Islet precursor cell (in vitro differentiated cells): ENCODE results near the gene SCNN1A.

Source experiments
- DNase-seq: peaks from one replicate; pipeline ENCODE4 v3.0.0-alpha.2; 2018

SCNN1A gene

DNA sequence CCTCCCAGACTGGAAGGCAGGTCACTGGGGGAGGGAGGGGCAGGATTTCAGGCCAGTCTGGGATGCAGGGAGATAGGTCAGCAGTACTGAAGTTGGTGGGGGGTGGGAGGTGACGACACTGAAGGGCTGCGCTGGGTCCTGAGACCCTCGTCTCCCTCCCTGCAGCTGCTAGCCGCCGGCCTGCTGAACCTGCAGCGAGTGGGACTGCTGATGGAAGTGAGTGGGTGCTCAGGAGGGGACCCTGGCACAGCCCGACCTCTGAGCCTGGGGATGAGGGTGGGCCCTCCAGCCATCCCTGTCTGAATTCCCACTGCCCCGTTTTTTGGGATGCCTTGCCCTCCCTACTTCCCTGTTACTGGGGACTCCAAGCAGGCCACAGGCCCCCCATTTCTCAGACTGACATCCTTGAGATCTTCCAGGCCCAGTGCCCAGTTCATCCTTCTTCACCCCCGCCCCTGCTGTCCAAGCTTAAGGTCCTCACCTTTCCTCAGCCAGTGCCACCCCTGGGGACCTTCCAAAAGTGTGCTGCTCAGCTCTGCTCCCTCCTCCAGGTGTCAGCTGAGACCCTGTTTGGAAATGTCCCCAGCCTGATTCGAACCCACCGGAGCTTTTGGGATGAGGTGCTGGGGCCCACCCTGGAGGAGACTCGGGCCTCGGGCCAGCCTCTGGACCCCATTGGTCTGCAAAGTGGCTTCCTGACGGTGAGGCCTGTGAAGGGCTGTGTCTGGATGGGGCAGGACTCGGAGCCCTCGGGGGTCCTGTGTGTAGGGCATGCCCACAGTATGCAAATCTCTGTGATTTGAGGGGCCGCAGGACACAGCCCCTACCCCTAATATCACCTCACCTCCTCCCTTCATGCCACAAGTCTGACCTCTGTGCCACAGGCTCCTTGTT is 59.4 kb downstream of the SCNN1A start:
- no peak for DNase-seq

DNA sequence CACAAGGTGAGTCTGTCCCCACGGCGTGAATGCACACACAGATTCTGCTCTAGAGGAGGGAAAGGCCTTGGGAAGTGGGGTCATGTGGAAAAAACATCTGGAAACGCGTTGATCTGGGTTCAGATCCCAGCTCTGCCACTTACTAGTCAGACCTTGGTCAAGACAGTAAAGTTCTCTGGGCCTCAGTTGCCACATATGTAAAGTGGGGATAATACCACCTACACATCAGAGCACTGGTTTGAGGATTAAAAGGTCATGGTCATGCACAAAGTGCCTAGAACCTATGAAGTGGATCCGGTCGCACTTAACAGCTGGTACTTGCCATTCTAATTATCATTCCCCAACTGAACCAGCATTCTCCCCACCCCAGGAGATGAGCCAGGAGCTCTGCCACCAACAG is 60.2 kb downstream of the SCNN1A start:
- no peak for DNase-seq

GRCh38 chr12:6314776-6315175 is 60.6 kb downstream of the SCNN1A start:
- no peak for DNase-seq

- no peak for DNase-seq
Observed at GRCh38 chr12:6313326-6313940, 61.9 kb downstream of the SCNN1A start.

GRCh38 chr12:6312529-6313325 is 62.6 kb downstream of the SCNN1A start:
- peak; percentile 95 for DNase-seq

DNA sequence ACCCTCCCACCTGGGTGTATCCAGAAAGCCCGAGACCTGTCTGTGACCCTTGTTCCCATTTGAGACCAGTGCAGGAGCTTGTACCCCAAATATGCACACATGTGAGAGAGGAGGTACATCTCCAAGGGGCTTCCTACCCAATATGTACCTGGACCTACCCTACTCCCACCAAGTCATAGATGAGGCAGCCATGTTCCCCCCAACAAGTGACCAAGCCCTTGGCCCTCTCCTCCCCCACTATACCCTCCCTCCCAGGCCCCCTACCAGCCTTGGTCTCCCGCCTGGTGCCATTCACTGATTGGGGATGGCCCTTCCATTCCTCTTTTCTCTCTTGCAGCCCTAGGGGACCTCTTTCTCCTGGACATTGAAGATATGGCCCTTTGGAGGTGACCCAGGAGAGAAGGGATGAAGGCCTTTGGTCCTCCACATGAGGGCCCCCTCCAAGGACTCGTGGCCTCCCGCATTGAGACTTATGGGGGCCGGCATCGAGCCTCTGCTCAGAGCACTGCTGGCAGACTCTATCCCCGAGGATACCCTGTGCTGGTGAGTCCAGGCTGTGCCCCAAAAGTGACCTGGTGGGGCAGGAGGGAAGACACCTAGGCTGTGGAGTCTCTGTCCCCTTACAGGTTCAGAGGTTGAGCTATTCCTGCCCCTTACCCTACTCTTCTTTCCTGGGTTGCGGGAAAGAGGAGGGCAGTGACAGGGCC is 63.4 kb downstream of the SCNN1A start:
- no peak for DNase-seq

DNA sequence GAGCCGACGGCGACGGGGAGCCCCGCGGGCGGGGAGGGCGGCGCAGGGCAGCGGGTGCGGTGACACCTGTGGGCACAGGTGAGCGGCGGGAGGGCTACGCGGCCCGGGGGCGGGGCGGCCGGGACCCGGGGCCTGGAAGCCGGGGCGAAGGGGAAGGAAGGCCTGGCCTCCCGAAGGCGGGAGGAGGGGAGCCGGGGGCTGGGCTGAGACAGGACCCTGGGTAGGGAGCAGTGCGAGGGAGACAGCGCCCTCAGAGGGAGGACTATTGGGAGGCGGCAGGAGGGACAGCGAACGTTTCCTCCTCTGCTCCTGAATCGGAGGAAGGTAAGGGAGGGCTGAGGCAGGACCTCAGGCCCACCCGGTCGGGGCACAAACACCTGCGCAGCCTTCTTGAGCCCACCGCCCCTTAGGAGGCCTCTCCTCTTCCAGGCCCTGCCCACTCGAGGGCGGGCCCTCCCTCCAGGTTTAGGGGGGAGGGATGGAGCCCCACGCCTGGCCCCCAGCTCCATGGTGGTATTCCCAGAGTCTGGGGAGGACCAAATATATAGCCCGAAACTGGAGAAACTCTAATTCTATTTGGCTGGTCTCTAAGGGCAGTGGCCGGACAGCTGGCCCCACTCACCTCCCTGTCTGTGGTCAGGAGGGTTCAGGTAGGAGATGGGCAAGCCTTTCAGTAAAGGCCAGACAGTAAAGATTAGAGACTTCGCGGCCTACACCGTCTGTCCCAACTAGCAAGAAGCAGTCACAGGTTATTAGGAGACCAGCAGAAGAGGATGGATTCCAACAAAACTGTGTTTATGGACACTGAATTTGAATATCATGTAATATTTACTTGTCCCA is 64.4 kb downstream of the SCNN1A start:
- peak; percentile 83 for DNase-seq

GRCh38 chr12:6307529-6307928 is 67.8 kb downstream of the SCNN1A start:
- peak; percentile 62 for DNase-seq

- peak; percentile 80 for DNase-seq
Observed at GRCh38 chr12:6306599-6307220, 68.7 kb downstream of the SCNN1A start.

- peak; percentile 87 for DNase-seq
Observed at GRCh38 chr12:6306151-6306550, 69.2 kb downstream of the SCNN1A start.

- DNase-seq = no peak
Observed at GRCh38 chr12:6303071-6303470, 72.3 kb downstream of the SCNN1A start.

DNA sequence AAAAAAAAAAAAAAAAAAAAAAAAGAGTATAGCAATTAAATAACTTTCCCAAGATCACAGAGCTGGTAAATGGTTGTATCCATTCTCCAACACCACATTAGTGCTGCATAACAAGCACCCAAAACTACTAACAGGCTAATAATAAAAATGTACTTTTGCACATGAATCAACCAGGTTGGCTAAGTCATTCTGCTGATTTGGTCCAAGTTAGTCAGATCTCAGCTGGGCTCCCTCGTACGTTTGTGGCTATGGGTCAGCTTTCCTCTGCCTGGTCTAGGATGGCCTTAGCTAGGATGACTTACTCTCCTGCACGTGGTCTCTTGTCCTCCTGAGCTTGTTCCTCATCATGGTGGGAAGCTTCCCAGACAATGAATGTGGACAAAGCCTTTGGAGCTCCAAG is 72.7 kb downstream of the SCNN1A start:
- no peak for DNase-seq

- DNase-seq = no peak
Observed at GRCh38 chr12:6301721-6302120, 73.6 kb downstream of the SCNN1A start.

DNA sequence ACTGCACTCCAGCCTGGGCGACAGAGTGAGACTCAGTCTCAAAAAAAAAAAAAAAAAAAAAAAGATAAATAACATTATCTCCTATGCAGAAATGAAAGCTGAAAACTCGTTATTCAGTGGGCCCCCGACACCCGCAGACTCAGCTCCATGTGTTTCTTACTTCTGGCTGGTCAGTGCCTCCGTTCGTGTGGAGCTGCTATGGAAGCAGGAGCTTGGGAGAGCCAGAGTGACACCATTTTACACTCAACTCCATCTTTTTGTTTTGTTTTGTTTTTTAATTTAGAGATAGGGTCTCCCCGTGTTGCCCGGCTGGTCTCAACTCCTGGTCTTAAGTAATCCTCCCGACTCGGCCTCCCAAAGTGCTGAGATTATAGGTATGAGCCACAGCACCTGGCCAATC is 78.2 kb downstream of the SCNN1A start:
- DNase-seq = no peak
